LNCaP clone FGC (cell line): Measurements from ENCODE around the gene PSG4.
"Not testable (repeated sequence)": the region's sequence is repeated elsewhere in the genome, so short reads cannot be mapped to it uniquely, and the experiment has no call there.

Source experiments
- DNase-seq: peaks from one replicate; pipeline ENCODE4 v3.0.0-alpha.2; 2011; ENCODE audit warnings: low read depth
- H3K4me3 ChIP-seq: 2 replicates; pipeline ENCODE4 v1.5.1; 2011; ENCODE audit warnings: mild to moderate bottlenecking, low read depth, low read length, control low read depth
- TF ChIP-seq, protein P1 (sequence below): IDR thresholded peaks from 2 replicates; pipeline ENCODE4 v1.5.1; 2012; ENCODE audit warnings: mild to moderate bottlenecking; ENCODE audit not compliant: control insufficient read depth, insufficient read depth; ENCODE audit errors: extremely low read depth

The PSG4 gene

GRCh38 chr19:43205471-43206105 is at the start of gene PSG4:
PSG4 (minus strand) TSS chr19:43205638; CDS start chr19:43205536, 102 bp downstream.
- H3K4me3 ChIP-seq, DNase-seq: not testable (repeated sequence)

DNA sequence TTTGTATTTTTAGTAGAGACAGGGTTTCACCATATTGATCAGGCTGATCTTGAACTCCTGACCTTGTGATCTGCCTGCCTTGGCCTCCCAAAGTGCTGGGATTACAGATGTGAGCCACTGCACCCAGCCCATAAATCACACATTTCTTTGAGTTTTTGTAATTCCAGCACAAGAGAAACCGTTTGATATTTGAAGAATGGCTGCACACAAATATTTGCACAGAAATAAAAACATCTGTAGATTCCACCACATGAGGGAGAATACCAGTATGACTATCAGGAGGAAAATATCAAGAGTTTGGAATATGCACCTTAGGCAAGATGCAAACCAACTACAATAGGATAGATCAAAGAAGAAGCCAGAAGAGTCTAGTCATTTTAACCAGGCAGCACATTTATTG is 46.0 kb upstream of the PSG4 start:
- DNase-seq, H3K4me3 ChIP-seq: not testable (repeated sequence)

GRCh38 chr19:43250296-43250695 is 44.9 kb upstream of the PSG4 start:
- not testable (repeated sequence) for DNase-seq, H3K4me3 ChIP-seq

DNA sequence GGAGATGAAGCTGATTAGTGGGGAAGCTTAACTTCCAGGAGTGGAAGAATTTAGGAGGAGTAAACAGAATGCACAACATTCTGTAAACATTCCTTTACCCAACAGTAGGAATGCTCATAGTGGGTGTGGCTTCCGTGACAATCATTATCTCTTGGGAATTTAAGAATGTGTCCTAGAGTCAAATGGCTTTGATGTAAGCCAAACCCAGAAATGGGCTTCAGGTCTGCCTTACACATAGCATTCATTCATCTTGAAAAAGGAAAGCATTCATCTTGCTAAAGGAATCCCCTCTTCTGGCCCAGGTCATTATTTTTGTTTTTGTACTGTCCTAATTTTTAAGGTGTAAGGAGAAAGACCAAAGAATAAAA is 43.2 kb upstream of the PSG4 start:
- not testable (repeated sequence) for DNase-seq

DNA sequence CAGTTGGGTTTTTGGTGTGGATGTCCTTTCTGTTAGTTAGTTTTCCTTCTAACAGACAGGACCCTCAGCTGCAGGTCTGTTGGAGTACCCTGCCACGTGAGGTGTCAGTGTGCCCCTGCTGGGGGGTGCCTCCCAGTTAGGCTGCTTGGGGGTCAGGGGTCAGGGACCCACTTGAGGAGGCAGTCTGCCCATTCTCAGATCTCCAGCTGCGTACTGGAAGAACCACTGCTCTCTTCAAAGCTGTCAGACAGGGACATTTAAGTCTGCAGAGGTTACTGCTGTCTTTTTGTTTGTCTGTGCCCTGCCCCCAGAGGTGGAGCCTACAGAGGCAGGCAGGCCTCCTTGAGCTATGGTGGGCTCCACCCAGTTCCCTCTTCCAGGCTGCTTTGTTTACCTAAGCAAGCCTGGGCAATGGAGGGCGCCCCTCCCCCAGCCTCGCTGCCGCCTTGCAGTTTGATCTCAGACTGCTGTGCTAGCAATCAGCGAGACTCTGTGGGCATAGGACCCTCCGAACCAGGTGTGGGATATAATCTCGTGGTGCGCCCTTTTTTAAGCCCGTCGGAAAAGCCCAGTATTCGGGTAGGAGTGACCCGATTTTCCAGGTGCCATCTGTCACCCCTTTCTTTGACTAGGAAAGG is 41.9 kb upstream of the PSG4 start:
- not testable (repeated sequence) for H3K4me3 ChIP-seq, DNase-seq

More for the DNA sequence above, 43.2 kb upstream of the PSG4 start:
- H3K4me3 ChIP-seq = not testable (repeated sequence)

DNA sequence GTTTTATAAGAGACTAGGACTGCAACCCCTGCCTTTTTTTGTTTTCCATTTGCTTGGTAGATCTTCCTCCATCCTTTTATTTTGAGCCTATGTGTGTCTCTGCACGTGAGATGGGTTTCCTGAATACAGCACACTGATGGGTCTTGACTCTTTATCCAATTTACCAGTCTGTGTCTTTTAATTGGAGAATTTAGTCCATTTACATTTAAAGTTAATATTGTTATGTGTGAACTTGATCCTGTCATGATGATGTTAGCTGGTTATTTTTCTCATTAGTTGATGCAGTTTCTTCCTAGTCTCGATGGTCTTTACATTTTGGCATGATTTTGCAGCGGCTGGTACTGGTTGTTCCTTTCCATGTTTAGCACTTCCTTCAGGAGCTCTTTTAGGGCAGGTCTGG is 40.4 kb upstream of the PSG4 start:
- DNase-seq, H3K4me3 ChIP-seq: not testable (repeated sequence)

DNA sequence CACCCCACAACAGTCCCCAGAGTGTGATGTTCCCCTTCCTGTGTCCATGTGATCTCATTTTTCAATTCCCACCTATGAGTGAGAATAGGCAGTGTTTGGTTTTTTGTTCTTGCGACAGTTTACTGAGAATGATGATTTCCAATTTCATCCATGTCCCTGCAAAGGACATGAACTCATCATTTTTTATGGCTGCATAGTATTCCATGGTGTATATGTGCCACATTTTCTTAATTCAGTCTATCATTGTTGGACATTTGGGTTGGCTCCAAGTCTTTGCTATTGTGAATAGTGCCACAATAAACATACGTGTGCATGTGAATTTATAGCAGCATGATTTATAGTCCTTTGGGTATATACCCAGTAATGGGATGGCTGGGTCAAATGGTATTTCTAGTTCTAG is 36.8 kb upstream of the PSG4 start:
- not testable (repeated sequence) for DNase-seq, H3K4me3 ChIP-seq

GRCh38 chr19:43238213-43238612 is 32.8 kb upstream of the PSG4 start:
- not testable (repeated sequence) for H3K4me3 ChIP-seq, DNase-seq

DNA sequence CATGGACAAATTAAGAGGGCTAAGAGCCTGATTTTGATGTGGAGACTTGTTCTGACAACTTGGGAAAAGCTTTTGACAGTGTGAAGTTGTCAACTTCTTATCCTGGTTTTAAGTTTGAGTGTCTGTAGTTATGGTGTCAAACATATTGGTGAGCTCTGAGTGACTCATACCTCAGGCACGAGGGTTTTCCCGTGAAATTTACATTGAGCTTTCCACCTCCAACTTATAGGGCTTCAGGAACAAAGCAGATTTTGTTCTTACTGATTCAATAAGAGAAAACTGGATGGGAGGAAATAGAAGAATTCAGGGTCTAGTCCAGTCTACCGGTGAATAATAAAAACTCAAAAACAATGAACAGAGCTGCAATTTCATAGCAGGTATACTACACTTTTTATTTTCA is 30.2 kb upstream of the PSG4 start:
- not testable (repeated sequence) for H3K4me3 ChIP-seq, DNase-seq

- no peak for DNase-seq
- H3K4me3 ChIP-seq = no peak overlapping the region
- TF ChIP-seq, protein P1, sequence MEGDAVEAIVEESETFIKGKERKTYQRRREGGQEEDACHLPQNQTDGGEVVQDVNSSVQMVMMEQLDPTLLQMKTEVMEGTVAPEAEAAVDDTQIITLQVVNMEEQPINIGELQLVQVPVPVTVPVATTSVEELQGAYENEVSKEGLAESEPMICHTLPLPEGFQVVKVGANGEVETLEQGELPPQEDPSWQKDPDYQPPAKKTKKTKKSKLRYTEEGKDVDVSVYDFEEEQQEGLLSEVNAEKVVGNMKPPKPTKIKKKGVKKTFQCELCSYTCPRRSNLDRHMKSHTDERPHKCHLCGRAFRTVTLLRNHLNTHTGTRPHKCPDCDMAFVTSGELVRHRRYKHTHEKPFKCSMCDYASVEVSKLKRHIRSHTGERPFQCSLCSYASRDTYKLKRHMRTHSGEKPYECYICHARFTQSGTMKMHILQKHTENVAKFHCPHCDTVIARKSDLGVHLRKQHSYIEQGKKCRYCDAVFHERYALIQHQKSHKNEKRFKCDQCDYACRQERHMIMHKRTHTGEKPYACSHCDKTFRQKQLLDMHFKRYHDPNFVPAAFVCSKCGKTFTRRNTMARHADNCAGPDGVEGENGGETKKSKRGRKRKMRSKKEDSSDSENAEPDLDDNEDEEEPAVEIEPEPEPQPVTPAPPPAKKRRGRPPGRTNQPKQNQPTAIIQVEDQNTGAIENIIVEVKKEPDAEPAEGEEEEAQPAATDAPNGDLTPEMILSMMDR = no peak
These were observed 23.9 kb upstream of the PSG4 start for GRCh38 chr19:43229315-43229714.

DNA sequence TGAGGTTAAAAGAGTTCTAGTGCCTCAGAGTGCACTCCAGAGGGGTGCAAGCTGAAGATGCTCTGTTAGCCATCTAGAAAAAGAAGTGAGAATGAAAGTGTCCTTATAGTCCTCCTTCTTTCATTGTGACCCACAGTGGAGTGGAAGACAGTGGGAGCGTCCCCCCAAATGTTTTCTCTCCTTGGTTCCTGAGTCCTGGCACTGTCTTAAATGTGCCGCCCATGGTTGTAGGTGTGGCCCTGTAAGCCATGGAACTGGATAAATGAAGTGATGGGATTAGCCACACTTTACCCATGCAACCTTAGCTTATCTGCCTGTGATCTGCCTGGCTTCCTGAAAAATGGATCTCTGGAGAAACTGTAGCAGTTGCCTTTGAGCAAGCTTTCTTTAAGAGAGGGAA is 23.3 kb upstream of the PSG4 start:
- not testable (repeated sequence) for H3K4me3 ChIP-seq, DNase-seq

DNA sequence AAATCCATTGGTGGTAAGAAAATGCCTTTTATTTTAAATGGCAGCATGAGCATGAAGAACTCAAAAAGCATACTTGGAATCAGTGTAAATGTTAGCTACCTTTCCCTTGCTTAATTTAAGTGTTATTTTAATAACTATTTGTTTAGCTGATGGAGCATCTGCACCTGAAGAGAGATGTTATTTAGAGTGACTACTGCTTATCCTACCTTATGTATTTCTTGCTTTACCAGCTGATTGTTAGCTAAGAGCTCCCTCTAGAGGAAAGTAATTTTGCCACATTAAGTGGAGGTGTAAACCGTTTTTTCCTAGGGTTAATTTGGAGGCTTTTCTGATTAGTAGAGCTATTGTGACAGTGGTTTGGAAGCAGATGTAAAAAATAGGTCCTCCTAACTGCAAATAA is 21.5 kb upstream of the PSG4 start:
- not testable (repeated sequence) for DNase-seq, H3K4me3 ChIP-seq

DNA sequence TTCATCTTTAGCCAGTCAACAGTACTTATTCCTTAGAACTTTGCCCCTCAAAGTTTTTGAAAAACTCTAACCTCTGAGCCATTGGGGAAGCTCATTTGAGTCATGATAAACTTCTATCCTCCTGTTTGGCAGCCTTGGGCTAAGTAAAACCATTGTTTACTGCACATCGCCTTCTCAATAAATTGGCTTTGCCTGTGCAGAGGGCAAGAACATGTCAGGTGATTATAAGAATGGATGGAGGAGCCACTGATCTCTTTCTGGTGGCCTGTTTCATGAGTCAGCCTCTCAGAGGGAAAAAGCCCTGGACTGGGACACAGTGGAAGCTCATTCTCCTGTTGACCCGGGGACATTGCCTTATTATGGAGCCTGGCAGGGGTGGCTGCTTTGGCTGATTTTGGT is 19.4 kb upstream of the PSG4 start:
- no peak for DNase-seq
- no peak overlapping the region for H3K4me3 ChIP-seq
- TF ChIP-seq, protein P1 = no peak

DNA sequence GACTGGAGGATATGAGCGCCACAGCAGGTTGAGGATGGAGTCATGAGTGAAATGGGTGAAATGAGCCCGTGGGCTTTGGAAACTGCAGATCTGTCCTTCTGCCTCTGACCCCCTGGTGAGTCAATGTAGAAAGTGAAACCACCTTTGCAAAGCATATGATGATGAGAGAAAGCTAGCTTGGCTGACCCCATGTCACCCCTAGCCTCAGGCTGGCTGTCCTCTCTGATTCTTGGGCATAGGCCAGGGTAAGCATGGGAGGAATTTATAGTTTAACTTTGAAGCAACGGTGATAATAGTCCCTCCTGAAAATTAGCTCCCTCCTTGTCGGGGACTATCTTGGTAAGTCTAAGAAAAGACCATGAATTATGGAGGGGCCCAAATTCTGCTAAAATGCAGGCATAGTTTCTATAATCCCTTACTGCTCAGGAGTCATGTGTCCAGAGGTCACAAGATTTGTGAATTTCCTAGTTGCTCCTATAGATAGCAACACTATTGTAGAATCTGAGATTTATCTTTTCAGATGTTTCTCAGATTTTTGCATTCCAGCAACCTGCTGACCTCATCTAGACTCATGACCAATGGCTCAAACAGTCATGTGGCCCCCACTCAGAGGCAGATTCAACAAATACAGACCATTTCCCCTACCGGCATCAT is 18.9 kb upstream of the PSG4 start:
- H3K4me3 ChIP-seq, DNase-seq: not testable (repeated sequence)

- not testable (repeated sequence) for H3K4me3 ChIP-seq, DNase-seq
These were observed 16.5 kb upstream of the PSG4 start for GRCh38 chr19:43221891-43222290.

DNA sequence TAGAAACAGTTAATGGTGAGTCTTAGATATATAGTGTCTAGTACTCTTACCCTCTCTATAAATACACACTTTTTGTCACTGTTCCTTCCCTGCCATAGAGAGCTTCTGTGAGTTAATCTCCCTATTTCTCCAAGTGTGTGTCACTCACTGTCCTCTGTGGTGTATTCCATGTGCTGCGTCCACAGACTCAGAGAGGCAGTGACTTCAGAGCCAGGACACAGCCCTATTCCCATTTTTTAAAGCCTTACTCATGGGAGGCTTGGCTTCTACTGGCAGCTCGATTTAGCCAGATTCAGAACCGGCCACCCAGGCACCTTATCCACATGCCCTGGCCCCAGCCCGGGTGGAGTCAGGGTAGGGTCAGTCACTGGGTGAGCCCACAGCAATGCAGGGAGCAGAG is 13.7 kb upstream of the PSG4 start:
- H3K4me3 ChIP-seq, DNase-seq: not testable (repeated sequence)

DNA sequence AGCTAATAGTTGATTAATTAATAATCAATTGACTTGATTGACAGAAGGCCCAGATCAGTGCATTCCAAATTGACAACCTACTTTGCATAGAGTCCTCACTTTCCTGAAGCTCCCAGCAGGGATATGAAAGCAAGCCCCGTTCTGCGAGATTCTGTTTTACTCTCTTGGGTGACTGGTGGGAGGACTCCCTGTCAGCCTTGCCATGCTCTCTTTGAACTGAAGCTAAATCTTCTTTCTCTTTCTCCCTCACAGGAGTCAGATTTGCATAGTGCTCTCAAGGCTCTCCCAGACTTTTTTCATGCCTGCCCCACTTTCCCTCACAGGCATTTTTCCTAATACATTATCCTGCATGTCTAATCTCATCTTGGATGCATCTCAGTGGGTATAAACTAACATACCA is 10.4 kb upstream of the PSG4 start:
- DNase-seq, H3K4me3 ChIP-seq: not testable (repeated sequence)
